ENCODE measurements around the gene LBR.
"Not testable (repeated sequence)": the region's sequence is repeated elsewhere in the genome, so short reads cannot be mapped to it uniquely, and the experiment has no call there.

The LBR gene

GRCh38 chr1:225427235-225428067 is at the start of gene LBR:
LBR (minus strand) TSS chr1:225428038; CDS start chr1:225424075, 3,963 bp downstream.
- no peak for ATAC-seq

- ATAC-seq: no peak
These were observed 49.6 kb upstream of the LBR start for GRCh38 chr1:225477296-225477911.

DNA sequence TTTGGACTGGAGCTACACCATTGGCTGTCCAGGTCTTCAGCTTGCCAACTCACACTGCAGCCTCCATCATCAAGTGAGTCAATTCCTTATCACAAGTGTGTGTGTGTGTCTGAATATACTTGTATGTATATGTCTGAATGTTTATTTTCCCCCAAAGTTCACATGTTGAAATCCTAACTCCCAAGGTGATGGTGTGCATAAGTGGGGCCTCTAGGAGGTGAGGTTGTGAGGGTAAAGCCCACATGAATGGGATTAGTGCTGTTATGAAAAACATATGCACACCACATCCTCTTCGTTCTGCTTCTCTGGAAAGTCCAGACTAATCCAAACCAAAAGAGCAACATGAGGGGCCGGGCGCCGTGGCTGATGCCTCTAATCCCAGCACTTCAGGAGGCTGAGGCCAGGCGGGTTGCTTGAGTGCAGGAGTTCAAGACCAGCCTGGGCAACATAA is 48.7 kb upstream of the LBR start:
- no peak for ATAC-seq

- no peak for ATAC-seq
These were observed 48.3 kb upstream of the LBR start for GRCh38 chr1:225476100-225476511.

DNA sequence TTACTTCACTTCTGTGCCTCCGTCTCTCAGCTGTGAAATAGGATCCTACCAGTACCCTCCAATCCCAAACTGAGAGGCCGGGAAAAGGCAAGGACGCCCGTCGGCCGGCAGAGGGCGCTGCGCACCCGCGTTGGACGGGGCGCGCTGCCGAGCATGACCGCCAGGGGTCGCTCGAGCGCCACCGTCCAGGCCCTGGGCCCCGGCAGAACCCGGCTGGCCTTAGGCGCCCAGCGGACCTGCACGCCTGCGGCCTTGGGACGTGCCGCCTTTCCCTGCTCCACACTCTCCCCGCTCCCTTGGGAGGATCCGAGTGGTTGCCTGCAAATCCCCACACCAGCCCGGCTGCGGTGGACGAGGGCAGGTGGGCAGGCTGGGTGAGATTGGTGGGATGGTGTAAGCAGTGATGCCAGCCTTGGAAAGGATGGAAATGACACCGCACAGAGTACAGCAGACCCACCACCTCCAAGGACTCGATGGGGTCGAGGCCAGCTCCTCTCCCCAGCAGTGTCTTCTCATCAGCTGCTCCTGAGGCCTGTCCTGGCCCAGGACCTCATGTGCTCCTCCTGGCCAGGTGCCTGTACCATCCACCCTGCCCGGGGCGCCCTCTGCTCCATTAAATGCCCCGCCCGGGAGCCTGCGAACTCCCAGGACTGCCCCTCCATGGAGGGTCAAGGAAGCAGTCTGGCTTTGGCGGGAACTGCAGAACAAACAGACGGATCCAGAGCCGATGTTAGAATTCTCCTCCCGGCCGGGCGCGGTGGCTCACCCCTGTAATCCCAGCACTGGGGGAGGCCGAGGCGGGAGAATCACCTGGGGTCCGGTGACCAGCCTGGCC is 47.4 kb upstream of the LBR start:
- ATAC-seq: peak; percentile 72 to 73

DNA sequence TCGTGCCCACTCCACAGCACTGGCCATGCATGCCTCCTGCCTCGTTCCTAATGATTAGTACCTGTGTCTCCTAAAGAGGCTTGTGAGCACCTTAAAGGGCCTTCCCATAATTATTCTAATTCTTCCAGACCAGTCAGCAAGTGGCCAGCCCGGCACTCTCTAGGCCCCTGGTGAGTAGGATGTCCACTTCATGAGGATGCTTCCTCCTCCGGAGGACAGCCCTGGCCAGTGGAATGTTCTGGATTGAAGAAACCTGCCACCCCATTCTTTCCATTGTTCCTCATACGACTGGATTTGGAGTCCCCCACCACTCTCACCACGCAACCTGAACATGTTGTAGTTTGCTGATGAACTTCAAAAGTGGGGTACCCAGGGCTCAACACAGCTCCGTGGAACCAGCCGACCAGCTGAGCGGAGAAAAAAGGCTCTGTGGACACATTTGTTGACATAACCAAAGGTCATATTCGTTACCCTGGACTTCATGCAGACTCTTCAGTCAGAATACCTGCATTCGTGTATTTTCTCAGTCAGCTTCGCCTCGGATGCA is 46.7 kb upstream of the LBR start:
- ATAC-seq: no peak

GRCh38 chr1:225473676-225474438 is 46.0 kb upstream of the LBR start:
- ATAC-seq: not testable (repeated sequence)

- not testable (repeated sequence) for ATAC-seq
These were observed 45.4 kb upstream of the LBR start for GRCh38 chr1:225473266-225473665.

DNA sequence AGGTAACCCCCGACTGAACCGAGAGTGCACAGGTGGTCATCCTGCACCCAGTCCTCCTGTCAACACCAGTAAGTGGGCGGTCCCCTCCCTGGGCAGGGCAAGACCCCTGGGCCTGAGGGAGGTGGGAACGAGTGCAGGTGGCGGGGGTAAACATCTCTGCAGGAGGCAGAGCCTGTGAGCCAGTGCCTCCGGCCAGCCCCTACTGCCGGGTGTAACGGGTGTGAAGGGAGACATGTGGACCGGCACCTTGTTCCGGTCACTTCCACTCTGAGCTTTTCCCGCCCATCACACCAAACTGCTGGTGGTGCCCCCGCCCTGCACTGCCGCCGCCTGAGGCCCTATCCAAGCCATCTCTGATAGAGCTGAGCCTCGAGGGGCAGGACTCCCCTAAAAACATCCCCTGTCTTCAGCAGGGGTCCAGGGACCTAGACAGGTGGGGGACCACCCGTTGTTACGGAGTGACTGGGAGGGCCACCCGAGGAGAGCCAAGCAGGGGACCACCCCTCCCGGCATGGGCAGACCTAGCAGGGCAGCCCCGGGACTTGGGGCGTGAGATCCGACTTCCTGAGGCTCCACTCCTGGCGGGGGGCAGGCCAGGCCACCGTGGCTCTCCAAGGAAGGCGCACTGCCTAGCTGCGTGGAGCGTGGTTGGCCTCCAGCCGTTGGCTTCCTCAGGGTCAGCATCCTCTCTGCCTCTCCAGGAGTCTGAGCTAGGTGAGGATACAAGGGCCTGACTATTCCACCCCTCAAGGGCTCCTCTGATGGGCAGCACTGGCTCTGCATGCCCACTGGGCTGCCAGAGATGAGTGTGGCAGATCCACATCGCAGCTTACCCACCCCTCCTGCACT is 43.8 kb upstream of the LBR start:
- ATAC-seq: no peak

DNA sequence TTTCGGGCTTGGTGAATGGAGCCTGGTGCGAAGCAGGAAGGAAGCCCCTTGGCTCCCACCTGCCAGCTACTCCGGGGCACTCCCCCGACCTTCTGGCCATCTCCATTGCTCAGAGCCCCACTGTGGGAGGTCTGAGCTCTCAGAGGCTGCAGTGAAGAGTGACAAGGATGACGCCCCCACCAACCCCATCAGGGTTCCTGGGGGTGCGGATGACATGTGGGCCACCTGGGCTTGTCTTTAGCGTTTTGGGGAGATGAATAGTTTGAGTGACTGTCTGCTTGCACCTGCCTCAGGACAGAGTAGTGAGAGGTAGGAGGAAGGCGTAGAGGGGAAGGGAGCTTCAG is 43.2 kb upstream of the LBR start:
- no peak for ATAC-seq

DNA sequence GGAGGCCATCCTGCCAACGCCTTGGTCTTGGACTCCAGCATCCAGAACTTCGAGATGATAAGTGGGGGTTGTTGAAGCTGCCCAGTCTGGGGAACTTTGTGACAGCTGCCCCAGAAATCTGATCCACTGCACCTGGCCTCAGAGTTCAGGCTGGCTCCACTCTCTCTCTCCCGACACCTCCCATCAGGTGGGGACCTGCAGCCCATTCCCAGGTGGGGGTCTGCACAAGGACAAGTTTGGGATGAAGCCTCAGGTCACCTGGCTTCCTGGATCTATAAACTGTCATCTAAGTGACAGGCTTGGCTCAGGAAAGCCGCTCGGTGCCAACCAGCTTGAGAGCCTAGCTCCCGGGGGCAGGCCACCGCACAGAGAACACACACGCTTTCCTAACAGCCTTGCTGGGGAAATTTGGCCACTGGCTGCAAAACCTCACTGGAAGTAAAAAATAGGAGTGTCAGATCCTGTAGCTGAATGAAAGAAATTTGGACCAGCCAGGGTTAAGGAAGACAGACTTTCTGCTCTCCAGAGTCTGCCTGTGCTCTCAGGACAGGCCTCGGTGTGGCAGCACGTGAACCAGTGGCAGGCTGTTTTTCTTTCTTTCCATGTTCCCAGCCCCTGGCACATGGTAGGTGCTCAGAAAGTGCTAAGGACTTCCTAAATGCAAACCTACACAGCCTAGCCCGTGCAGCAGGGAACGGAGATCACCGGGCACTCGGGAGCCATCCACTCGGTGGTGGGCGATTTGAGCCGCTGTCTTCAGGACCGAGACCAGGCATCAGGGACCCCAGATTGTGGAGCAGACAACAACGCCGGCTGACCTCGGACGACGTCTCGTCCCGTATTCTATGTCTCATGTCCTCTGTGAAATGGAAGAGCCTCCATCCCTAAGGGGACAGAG is 42.6 kb upstream of the LBR start:
- no peak for ATAC-seq

DNA sequence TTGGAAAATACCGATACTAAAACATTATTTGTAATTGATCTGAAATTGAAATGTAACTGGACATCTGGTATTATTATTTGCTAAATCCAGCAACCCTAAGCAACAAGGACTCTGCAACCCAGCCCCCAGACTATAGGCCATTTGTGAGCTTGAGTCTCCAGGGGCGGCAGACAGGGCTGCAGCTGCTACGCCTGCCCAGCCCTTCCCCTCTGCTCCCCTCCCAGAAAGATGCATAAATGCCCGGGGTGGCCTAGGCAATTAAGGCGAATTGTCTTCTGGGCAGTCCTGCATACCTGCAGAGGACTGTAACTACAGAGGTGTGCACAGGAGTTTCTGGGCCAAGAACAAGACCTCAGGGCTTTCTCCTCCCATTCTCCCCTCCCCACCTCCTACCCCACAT is 41.2 kb upstream of the LBR start:
- ATAC-seq: no peak

DNA sequence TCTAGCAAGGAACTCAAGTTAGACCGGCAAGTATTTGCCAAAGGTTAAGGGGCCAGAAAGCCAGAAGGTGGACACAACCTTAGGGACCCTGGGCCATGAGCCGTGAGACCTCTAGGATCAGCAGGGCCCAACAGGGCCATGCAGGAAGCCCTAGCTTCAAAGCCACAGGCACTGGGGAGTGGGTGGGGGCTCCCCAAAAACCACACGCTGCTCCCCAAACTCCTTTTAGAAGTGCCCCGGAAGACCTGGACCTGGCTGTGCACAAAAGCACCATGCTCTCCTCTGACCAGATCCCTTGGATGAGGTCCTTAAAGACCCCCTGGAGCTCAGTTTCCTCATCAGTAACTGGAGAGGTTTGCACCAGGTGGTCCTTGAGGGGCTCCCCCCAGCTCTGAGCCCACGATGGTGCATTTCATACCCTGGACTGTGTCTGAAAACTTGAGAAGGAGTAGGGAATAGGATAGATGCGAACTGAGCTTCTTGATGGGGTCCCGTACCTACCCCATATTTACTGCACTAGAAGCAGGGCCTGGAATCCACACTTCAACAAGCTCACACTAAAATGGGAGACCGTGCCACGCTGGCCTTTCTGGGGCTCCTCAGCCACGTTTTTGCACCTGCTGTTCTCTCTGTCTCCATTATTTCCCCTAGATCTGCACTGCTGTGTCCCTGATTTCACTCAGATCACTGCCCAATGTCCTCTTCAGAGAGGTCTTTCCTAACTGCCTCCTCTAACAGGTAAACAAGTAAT is 40.6 kb upstream of the LBR start:
- ATAC-seq: no peak

- peak; percentile 90 to 91 for ATAC-seq
These were observed 39.6 kb upstream of the LBR start for GRCh38 chr1:225467193-225468020.

DNA sequence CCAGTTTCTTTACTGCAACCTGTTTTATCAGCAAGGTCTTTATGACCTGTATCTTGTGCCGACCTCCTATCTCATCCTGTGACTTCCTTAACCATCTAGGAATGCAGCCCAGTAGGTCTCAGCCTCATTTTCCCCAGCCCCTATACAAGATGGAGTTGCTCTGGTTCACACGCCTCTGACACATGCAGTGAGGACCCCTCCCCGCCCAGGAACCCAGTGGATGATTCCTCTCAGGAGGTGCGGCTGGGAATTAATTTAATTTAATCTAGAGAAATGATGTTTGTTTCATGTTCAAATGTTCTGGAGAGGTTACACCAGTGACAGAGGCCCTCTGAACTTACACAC is 39.0 kb upstream of the LBR start:
- no peak for ATAC-seq

DNA sequence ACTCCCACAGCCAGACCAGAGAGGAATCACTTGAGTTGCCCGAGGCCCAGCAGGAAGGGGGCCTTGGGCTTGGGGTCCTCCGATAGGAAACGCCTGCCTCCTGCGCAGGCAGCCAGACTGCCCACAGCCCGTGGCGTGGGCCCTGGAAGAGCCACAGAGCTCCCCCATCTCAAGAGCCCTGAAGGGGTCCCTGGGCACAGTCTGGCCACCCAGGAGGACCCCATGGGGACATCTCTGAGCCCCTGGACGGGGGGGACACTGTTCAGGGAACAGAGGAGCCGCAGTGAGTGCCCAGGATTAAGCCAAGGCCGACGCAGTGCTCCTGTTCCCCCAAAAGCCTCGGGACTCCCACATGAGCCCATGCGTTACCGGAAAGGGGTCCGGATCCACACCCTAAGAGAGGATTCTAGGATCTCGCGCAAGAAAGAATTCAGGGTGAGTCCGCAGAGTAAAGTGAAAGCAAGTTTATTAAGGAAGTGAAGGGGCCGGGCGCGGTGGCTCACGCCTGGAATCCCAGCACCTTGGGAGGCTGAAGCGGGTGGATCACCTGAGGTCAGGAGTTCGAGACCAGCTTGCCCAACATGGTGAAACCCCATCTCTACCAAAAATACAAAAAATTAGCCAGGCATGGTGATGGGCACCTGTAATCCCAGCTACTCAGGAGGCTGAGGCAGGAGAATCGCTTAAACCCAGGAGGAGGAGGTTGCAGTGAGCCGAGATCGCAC is 38.1 kb upstream of the LBR start:
- ATAC-seq: no peak

DNA sequence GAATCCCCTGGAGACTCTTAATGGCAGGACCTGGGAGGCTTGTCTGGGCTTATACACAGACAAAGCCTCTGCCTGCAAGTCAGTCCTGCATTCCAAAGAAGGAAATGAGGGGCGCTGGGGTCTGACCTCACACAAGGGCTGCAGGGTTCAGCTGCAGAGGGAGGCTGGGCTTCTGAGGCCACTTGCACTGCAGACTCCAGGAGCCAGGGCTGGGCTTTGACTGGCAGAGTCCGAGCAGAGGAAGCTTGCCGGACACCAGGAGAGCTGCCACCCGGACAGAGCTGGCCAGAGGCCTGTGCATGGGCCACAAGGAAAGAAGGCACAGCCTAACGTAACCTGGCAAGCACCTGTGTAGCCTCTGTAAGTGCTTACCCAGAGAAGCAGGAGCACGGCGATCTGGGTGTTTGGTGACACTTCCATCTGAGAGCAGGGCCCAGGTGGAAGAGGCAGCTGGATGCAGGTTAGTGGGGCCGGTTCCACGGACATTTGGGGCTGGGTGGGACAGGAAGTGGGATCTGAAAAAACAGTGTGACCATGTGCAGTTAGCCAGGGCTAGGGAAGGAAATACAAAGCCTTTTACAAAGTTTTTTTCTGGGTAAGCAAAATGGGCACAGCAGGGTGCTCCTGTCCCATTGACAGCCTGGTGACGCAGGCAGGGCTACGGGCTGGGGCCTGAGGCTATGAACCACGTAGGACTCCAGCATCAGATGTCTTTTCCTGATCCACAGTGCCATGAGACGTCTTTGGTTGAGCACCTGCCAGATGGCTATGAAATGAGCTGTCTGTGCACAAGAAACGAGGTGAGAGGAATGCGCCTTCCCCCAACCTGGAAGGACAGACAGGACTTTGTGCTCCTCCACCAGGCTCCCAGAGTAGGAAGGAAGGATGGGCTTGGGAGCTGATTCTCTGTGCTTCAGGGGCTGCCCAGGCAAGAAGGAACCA is 37.3 kb upstream of the LBR start:
- no peak for ATAC-seq
